HEK293 (cell line): ENCODE measurements around the gene ISG15.
A peak's percentile ranks its signal among the peaks of the same experiment; 100 is the strongest.

Experiments
- CTCF ChIA-PET: fragments of 350-600 bp; formaldehyde crosslinking; extraction: SDS; loops from one replicate; lab custom pipeline; 2021; ENCODE audit warnings: antibody characterized with exemption; lab: Yijun Ruan, JAX
- POLR2A ChIA-PET: fragments of 300-600 bp; formaldehyde crosslinking; extraction: SDS; loops from one replicate; lab custom pipeline; 2020; ENCODE audit warnings: antibody characterized with exemption, inconsistent platforms; lab: Yijun Ruan, JAX
- H3K27ac ChIP-seq: fragments of 200-500 bp; sonication (Bioruptor generic); 2 replicates; pipeline ENCODE4 v1.5.1; 2014; ENCODE audit warnings: low read depth, low read length, control low read depth, inconsistent platforms; ENCODE audit errors: extremely low read depth
- H3K36me3 ChIP-seq, 2 experiments: fragments of 200-500 bp in 1 of 2; sonication (Bioruptor generic) in 1 of 2; 1 replicate in 1 of 2; 2 replicates in 1 of 2; pipeline ENCODE4 v1.5.1; 2014 to 2017; ENCODE audit warnings: inconsistent platforms in 2 of 2, low read length in 2 of 2; ENCODE audit not compliant: control insufficient read depth in 2 of 2, insufficient read depth in 1 of 2
- H3K4me1 ChIP-seq: fragments of 200-500 bp; sonication (Bioruptor generic); 2 replicates; pipeline ENCODE4 v1.5.1; 2014; ENCODE audit warnings: mild to moderate bottlenecking, low read length, inconsistent platforms; ENCODE audit not compliant: control insufficient read depth, insufficient read depth
- H3K4me3 ChIP-seq: 2 replicates; pipeline ENCODE4 v1.5.1; 2011; ENCODE audit warnings: low read depth, mild to moderate bottlenecking, control low read depth, low read length, moderate library complexity
- H3K9me3 ChIP-seq: fragments of 200-500 bp; sonication (Bioruptor generic); 2 replicates; pipeline ENCODE4 v1.5.1; 2014; ENCODE audit warnings: low read depth, low read length, inconsistent platforms; ENCODE audit not compliant: control insufficient read depth, insufficient read depth
- GLIS1 ChIP-seq: fragments of 450-650 bp; formaldehyde crosslinking; IDR thresholded peaks from 2 replicates; pipeline ENCODE4 v1.5.1; 2016; ENCODE audit warnings: missing biosample characterization, missing genetic modification characterization
- GLIS2 ChIP-seq: fragments of 450-650 bp; formaldehyde crosslinking; IDR thresholded peaks from 2 replicates; pipeline ENCODE4 v1.5.1; 2016; ENCODE audit warnings: missing biosample characterization, missing genetic modification characterization
- KLF9 ChIP-seq: fragments of 450-650 bp; formaldehyde crosslinking; IDR thresholded peaks from 2 replicates; pipeline ENCODE4 v1.5.1; 2016; ENCODE audit warnings: missing biosample characterization, missing genetic modification characterization, low read depth
- PATZ1 ChIP-seq: fragments of 450-650 bp; formaldehyde crosslinking; IDR thresholded peaks from 2 replicates; pipeline ENCODE4 v1.5.1; 2016; ENCODE audit warnings: missing biosample characterization, missing genetic modification characterization
- REST ChIP-seq: fragments of 450-650 bp; formaldehyde crosslinking; IDR thresholded peaks from 2 replicates; pipeline ENCODE4 v1.5.1; 2016; ENCODE audit warnings: missing biosample characterization, missing genetic modification characterization
- YY2 ChIP-seq: fragments of 450-650 bp; formaldehyde crosslinking; IDR thresholded peaks from 2 replicates; pipeline ENCODE4 v1.5.1; 2016; ENCODE audit warnings: missing biosample characterization, missing genetic modification characterization
- ZBTB10 ChIP-seq: fragments of 450-650 bp; formaldehyde crosslinking; IDR thresholded peaks from 2 replicates; pipeline ENCODE4 v1.5.1; 2016; ENCODE audit warnings: missing biosample characterization, missing genetic modification characterization
- ZBTB20 ChIP-seq: fragments of 450-650 bp; formaldehyde crosslinking; IDR thresholded peaks from 2 replicates; pipeline ENCODE4 v1.5.1; 2016; ENCODE audit warnings: missing biosample characterization, missing genetic modification characterization
- ZIC2 ChIP-seq: fragments of 450-650 bp; formaldehyde crosslinking; IDR thresholded peaks from 2 replicates; pipeline ENCODE4 v1.5.1; 2016; ENCODE audit warnings: missing biosample characterization, missing genetic modification characterization
- ZNF148 ChIP-seq: fragments of 450-650 bp; formaldehyde crosslinking; IDR thresholded peaks from 2 replicates; pipeline ENCODE4 v1.5.0; 2017; ENCODE audit warnings: missing biosample characterization, missing genetic modification characterization, borderline replicate concordance
- ZNF24 ChIP-seq: fragments of 450-650 bp; formaldehyde crosslinking; IDR thresholded peaks from 2 replicates; pipeline ENCODE4 v1.5.1; 2016; ENCODE audit warnings: missing biosample characterization, missing genetic modification characterization
- ZNF449 ChIP-seq: fragments of 450-650 bp; formaldehyde crosslinking; IDR thresholded peaks from 2 replicates; pipeline ENCODE4 v1.5.1; 2017; ENCODE audit warnings: missing biosample characterization, mild to moderate bottlenecking, missing genetic modification characterization, moderate library complexity
- ZNF513 ChIP-seq: fragments of 450-650 bp; IDR thresholded peaks from 2 replicates; pipeline ENCODE4 v1.5.1; 2018; ENCODE audit warnings: missing biosample characterization, missing genetic modification characterization
- ZNF514 ChIP-seq: fragments of 450-650 bp; formaldehyde crosslinking; IDR thresholded peaks from 2 replicates; pipeline ENCODE4 v1.5.1; 2016; ENCODE audit warnings: missing biosample characterization, missing genetic modification characterization
- ZNF529 ChIP-seq: fragments of 450-650 bp; formaldehyde crosslinking; IDR thresholded peaks from 2 replicates; pipeline ENCODE4 v1.5.1; 2017; ENCODE audit warnings: missing genetic modification characterization, missing biosample characterization; ENCODE audit not compliant: insufficient replicate concordance
- ZNF548 ChIP-seq: fragments of 450-650 bp; formaldehyde crosslinking; IDR thresholded peaks from 2 replicates; pipeline ENCODE4 v1.5.1; 2016; ENCODE audit warnings: missing biosample characterization, missing genetic modification characterization
- ZNF600 ChIP-seq: fragments of 450-650 bp; formaldehyde crosslinking; IDR thresholded peaks from 2 replicates; pipeline ENCODE4 v1.5.1; 2016; ENCODE audit warnings: missing biosample characterization, missing genetic modification characterization

ISG15 gene

GRCh38 chr1:1001057-1001783, 12.1 kb upstream of the ISG15 start (continued):
- no peak; the same call in 1 of the 2 replicates for TF ChIP-seq ZNF513 (tag by site-specific recombination)
- TF ChIP-seq ZNF148 (tag by site-specific recombination) = no peak
- TF ChIP-seq ZNF514 (tag by site-specific recombination) = no peak
- no peak for TF ChIP-seq YY2 (tag by site-specific recombination)
- peak; percentile 52; the same call in 1 of the 2 replicates for TF ChIP-seq KLF9 (tag by site-specific recombination)
- peak; percentile 88 for TF ChIP-seq GLIS2

- Histone ChIP-seq H3K27ac (no peak overlapping the region), H3K9me3 (no peaks in the 10 kb centered on the region), H3K4me3 (no peak overlapping the region), H3K4me1 (no peaks in the 10 kb centered on the region), H3K36me3 (peaks cover 3 to 23% of the 10 kb centered on the region in 2 experiments; a peak in 2 of 3 replicates)
- peak; percentile 66; the same call in 1 of the 2 replicates for TF ChIP-seq ZBTB20 (tag by site-specific recombination)
- TF ChIP-seq ZNF600 (tag by site-specific recombination) = peak; percentile 95
- 0 out of 2 replicates have a peak, but pooled peaks have one; percentile 22 for TF ChIP-seq GLIS1 (tag by site-specific recombination)
- no peak for TF ChIP-seq ZNF24 (tag by site-specific recombination)
- TF ChIP-seq ZNF529 (tag by site-specific recombination) = no peak
- peak; percentile 68 for TF ChIP-seq ZBTB10 (tag by site-specific recombination)
- peak; percentile 66; the same call in 1 of the 2 replicates for TF ChIP-seq GLIS2
- no peak for TF ChIP-seq REST
- TF ChIP-seq ZNF449 (tag by site-specific recombination) = no peak
- no peak for TF ChIP-seq ZNF548 (tag by site-specific recombination)
- TF ChIP-seq ZIC2 (tag by site-specific recombination) = peak; percentile 64
- 0 out of 2 replicates have a peak, but pooled peaks have one; percentile 18 for TF ChIP-seq PATZ1 (tag by site-specific recombination)
- ChIA-PET POLR2A (no interaction called here), CTCF (interaction anchor here (0.6 to 3.2 kb wide), 3 partner anchors 15 to 267 kb away, joined by 3 to 31 read pairs (median 3); partner anchors contain the start of gene AGRN)
Measured at GRCh38 chr1:1003618-1004419, 9.5 kb upstream of the ISG15 start.
